ENCODE data around the gene PODXL2. TPM values are rescaled to one million over a fixed set of nuclear protein-coding genes. Genes with fewer than 3 reads are reported as not detected.

PODXL2 gene
- total RNA-seq, 4 donors from 2014 or later = 3.2 to 9.4 (median 8.0) TPM

DNA sequence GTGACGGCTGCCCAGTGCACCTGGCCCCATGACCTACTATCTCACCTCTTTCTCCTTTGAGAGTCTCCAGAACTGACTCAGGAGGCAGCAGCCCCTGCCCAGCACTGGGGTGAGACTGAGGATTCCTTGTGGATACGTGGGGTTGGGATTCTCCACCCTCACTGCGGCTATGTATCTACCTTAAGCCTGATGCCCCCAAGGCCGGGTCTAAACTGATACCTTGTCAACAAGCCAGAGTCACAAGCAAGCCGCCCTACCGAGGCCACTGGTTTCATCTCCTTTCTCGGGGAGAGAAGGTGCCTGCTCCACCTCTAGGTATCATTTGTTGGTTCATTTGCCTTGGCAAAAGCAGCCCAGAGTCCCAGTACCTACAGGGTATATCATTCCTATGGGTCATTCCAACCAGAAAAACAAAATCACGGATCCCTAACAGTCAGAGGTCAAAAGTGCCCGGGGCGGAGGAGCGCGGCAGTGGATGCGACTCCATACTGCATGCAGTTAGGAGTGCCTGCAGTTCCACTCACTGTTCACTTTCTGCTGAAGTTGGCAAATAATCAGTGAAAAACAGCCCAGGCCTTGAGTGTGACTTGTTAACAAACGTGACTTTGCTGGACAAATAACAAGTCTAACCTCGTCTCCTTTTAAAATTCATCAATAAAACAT is 91.3 kb downstream of the PODXL2 start:
- H3K4me3 ChIP-seq (replicated peaks in 1 of 3) = no peak overlapping the region
- 93 to 98% methylated on average over 13 to 15 of the region's 15 CpGs for WGBS, 2 donors
- H3K27me3 ChIP-seq = no peaks in the 10 kb centered on the region
- no peaks in the 10 kb centered on the region for H3K36me3 ChIP-seq
- no peak overlapping the region for H3K27ac ChIP-seq
- intact Hi-C loops (cut with DNase I) = no loop called here
- peaks cover 0 to 3% of the 10 kb centered on the region in 2 donors for H3K4me1 ChIP-seq
- TF ChIP-seq POLR2A (IDR thresholded peaks at IDR 0.05) = no peak
- TF ChIP-seq, protein P1, sequence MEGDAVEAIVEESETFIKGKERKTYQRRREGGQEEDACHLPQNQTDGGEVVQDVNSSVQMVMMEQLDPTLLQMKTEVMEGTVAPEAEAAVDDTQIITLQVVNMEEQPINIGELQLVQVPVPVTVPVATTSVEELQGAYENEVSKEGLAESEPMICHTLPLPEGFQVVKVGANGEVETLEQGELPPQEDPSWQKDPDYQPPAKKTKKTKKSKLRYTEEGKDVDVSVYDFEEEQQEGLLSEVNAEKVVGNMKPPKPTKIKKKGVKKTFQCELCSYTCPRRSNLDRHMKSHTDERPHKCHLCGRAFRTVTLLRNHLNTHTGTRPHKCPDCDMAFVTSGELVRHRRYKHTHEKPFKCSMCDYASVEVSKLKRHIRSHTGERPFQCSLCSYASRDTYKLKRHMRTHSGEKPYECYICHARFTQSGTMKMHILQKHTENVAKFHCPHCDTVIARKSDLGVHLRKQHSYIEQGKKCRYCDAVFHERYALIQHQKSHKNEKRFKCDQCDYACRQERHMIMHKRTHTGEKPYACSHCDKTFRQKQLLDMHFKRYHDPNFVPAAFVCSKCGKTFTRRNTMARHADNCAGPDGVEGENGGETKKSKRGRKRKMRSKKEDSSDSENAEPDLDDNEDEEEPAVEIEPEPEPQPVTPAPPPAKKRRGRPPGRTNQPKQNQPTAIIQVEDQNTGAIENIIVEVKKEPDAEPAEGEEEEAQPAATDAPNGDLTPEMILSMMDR (IDR thresholded peaks at IDR 0.05) = no peak
- no peaks in the 10 kb centered on the region for H3K9me3 ChIP-seq
- no peak for DNase-seq

DNA sequence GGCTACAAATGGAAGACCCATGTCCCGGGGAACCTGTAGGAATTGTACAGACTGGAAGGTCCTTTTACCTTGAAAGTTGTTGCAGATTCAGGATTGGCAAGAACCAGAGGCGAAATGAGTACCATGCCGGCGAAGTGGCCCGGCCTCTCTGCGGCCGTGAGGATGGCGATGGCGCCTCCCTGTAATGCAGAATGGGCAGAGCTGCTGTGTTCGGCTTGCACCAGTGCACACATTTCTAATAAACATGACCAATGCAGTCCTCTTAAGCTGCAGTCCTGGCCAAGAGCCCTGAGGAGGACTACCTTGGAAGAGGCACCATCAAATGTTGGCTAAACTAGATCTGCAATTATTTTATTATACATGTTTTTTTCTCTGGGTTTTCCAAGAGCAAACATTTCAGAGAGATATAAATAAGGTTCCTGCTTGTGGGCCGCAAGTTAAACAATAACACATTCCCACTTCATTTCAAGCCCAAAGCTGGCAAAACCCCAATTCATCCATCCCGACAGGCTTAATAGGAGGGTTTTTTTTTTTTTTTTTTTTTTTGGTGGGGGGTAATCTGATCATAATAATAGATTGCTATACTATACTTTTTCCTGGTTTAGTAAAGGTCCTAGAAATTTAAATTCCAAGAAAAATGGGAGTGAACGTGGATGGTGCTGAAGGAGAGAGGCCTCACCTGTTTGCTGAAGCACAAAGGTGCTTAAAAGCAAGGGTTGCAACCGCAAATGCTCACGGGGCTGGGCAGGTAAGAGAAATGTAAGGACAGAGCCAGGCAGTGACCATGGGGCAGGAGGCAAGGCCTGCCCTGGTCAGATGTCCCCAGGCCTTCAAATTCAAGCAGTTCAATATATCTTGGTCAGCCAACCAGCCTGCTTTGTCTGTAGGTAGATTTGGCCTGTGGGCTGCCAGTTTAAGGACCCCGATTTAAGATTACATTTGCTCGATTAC is 92.3 kb downstream of the PODXL2 start:
- WGBS, 2 donors = 88 to 92% methylated on average over 17 of the region's 17 CpGs
- no peaks in the 10 kb centered on the region for H3K27me3 ChIP-seq
- no peaks in the 10 kb centered on the region for H3K36me3 ChIP-seq
- intact Hi-C loops (cut with DNase I) = no loop called here
- H3K4me1 ChIP-seq = peaks cover 0 to 3% of the 10 kb centered on the region in 2 donors
- no peak overlapping the region for H3K27ac ChIP-seq
- H3K4me3 ChIP-seq (replicated peaks in 1 of 3) = no peak overlapping the region
- DNase-seq = no peak
- TF ChIP-seq, protein P1 (IDR thresholded peaks at IDR 0.05) = no peak
- no peak for TF ChIP-seq POLR2A (IDR thresholded peaks at IDR 0.05)
- H3K9me3 ChIP-seq = no peaks in the 10 kb centered on the region

DNA sequence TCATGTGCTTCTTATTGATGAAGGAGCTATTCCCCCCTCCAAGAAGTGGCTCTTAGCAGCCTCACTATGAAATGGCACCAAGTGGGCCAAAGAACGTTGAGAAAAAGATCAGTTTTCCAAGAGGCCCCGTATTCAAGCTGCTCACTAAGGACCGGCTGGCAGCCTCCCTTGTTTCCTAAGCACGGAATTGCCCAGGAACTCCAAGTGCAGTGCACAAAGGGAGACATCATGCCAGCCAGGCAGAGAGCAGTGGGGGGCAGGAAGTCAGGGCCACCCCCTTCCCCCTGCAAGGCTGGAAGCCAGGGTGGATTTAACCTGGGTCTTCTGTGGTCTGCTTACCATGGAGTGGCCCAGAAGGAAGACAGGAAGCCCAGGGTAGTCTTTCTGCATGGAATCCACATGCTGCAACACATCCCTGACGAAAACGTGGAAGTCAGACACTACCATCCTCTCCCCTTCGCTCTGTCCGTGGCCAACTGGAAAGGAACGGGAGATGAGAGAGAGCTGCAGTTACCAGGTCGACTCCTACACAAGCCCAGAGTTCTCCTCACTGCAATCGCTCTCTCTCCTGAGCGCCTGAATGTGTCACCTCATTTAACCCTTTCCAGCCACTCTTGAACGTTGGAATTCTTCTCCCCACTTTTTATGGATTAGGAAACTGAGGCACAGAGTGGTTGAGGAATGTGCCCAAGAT is 93.3 kb downstream of the PODXL2 start:
- 61 to 67% methylated on average over 13 of the region's 13 CpGs for WGBS, 2 donors
- Histone ChIP-seq H3K4me3 (replicated peaks in 1 of 3) (no peak overlapping the region), H3K27ac (no peak overlapping the region), H3K27me3 (no peaks in the 10 kb centered on the region), H3K4me1 (peaks cover 0 to 3% of the 10 kb centered on the region in 2 donors), H3K9me3 (no peaks in the 10 kb centered on the region), H3K36me3 (no peaks in the 10 kb centered on the region)
- no peak for DNase-seq
- TF ChIP-seq, protein P1 (IDR thresholded peaks at IDR 0.05) = no peak
- no peak for TF ChIP-seq POLR2A (IDR thresholded peaks at IDR 0.05)
- intact Hi-C loops (cut with DNase I) = no loop called here

Small RNA genes within 50 kb of the gene (microRNA-seq; reads per million reads assigned to microRNA genes)
- gene MIR7976 = not detected

Small RNA genes within 50 kb of the gene (small RNA-seq; reads per million reads assigned to genes)
- not detected for gene MIR7976

Other genes starting within 250 kb of the PODXL2 start
- 10 to 100 TPM; 36.2 to 47.5 (median 43.2) TPM for gene TPRA1, start 38.5 kb upstream of the PODXL2 start, total RNA-seq
- gene MCM2, start 30.8 kb upstream of the PODXL2 start, total RNA-seq = 10 to 100 TPM in 1 of 4 donors, 1 to 10 TPM in 3; 7.5 to 15.1 (median 9.5) TPM
- gene ABTB1, start 43.8 kb downstream of the PODXL2 start, total RNA-seq = 10 to 100 TPM; 18.9 to 29.1 (median 24.4) TPM
- gene MGLL, start 193.3 kb downstream of the PODXL2 start, total RNA-seq = 10 to 100 TPM; 12.4 to 24.7 (median 18.4) TPM